ENCODE measurements around the gene CAP2.

DNA sequence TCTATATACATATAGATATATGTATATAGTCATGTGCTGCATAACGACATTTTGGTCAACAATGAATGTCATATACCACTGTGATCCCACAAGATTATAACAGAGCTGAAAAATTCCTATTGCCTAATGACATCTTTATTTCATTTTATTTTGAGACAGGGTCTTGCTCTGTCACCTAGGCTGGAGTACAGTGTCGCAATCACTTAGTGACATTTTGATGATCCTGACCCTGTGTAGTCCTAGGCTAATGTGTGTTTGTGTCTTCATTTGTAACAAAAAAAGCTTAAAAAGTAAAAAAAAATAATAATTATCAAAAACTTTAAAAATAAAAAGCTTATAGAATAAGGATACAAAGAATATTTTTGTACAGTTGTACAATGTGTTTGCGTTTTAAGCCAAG, 202.7 kb downstream of the CAP2 start:
- TF ChIP-seq EZH2 (IDR thresholded peaks at IDR 0.05) (no peak), POLR2AphosphoS5 (IDR thresholded peaks at IDR 0.05; ENCODE audit: borderline replicate concordance, low read depth, low read length) (no peak), FOXP2 (optimal IDR thresholded peaks at IDR 0.05; ENCODE audit: control extremely low read depth, extremely low read length, insufficient read depth) (no peak)

Measured in SK-N-MC (cell line).